ENCODE measurements around the gene CNTNAP2. TPM values are rescaled to one million over a fixed set of nuclear protein-coding genes. Genes with fewer than 3 reads are reported as not detected.

The CNTNAP2 gene
- total RNA-seq = 1 to 10 TPM; 3.5 to 4.0 TPM
- long read RNA-seq, full-length matches to known transcripts = 1 of 2 reads
- long read RNA-seq, partial matches to known transcripts = 0 of 2 reads
- long read RNA-seq, other reads (novel, unspliced or antisense) = 1 of 2 reads

DNA sequence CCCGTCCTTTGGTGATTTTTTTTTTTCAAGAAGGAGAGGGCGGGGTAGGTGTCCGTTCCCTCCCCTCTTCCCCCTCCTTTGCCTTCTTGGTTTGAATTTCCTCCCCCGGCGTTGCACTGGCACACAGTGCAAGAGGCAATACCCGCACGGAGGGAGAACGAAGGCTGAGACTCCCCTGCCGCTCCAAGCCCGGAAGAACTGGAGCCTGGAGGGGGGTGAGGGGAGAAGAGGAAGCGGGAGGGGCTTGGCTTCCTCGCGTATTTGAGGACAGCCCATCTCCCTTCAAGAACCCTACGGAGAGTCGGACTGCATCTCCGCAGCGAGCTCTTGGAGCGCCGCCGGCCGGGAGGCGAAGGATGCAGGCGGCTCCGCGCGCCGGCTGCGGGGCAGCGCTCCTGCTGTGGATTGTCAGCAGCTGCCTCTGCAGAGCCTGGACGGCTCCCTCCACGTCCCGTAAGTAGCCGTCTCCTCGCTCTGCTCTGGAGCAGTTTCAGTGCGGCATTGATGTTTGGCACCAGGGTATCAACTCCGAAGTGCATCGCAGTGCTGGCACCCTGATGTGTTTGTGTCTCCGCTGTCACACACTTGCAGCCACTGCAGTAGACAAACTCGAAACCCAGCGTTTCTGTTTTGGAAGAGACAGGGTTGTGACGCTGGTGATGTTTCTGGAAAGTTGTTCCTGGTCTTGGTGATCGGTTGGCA is at the start of gene CNTNAP2:
Gene CNTNAP2, plus strand, starts transcription at position 281 of the 702 bp plus-strand sequence. Its CDS starts 76 bp downstream, at position 357.
- ATAC-seq = no peak
- intact Hi-C loops (cut with DNase I, micrococcal nuclease) = no loop called here
- no peak for DNase-seq

- intact Hi-C loops (cut with DNase I, micrococcal nuclease) = no loop called here
- ATAC-seq (no peak), DNase-seq (no peak)
Measured at GRCh38 chr7:146067880-146068279, 48.7 kb upstream of the CNTNAP2 start.

DNA sequence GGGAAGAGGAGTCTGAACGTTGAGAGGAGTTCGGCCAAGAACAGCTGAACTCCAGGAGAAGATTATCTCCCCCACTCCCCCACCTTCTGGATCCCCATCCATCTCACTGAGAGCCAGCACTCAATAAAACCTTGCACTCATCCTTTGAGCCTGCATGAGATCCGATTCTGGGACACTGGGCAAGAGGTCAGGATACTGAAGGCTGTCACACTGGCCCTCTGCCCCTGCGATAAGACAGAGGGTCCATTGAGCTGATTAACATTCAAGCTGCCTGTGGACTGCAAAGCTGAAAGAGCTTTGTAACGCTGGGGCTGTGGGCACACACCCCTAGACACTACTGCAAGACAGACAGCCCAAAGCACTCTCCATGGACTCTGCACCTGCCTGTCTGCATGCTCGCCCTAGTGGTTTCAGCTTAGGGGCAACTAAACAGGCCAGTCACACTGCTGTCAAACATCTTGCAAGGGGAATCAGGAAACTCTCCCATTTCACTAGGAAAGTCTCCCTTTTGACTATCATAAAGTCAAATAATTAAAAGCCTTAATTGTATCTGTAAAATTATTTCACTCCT is 42.3 kb upstream of the CNTNAP2 start:
- ATAC-seq = no peak
- intact Hi-C loops (cut with DNase I, micrococcal nuclease) = no loop called here
- DNase-seq = no peak

- intact Hi-C loops (cut with DNase I, micrococcal nuclease) = no loop called here
- ATAC-seq = no peak
- no peak for DNase-seq
Measured at GRCh38 chr7:146076344-146076743, 40.3 kb upstream of the CNTNAP2 start.

DNA sequence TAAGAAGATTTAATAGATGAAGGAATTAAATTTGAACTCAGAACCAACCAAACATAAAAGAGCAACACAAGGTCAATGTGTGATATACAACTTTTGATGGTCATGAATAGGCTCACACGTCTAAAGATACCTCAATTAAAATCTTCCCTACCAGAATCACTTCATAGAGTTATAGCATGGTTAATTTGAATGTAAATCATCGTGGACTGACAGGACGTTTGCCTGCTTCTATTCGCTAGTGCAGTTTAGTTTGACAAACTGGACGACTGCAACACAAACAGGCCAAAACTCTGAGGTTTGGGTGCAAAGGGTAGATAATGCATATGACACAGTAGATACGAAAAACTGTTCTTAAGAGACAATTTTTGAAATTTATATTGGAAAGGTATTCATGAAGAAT is 32.5 kb upstream of the CNTNAP2 start:
- DNase-seq (no peak), ATAC-seq (no peak)
- intact Hi-C loops (cut with DNase I, micrococcal nuclease) = no loop called here

GRCh38 chr7:146090023-146090645 is 26.5 kb upstream of the CNTNAP2 start:
- intact Hi-C loops (cut with DNase I, micrococcal nuclease) = no loop called here
- ATAC-seq = peak; percentile 37
- no peak for DNase-seq

- no peak for ATAC-seq
- no peak for DNase-seq
- intact Hi-C loops (cut with DNase I, micrococcal nuclease) = no loop called here
Measured at GRCh38 chr7:146094356-146094755, 22.2 kb upstream of the CNTNAP2 start.

DNA sequence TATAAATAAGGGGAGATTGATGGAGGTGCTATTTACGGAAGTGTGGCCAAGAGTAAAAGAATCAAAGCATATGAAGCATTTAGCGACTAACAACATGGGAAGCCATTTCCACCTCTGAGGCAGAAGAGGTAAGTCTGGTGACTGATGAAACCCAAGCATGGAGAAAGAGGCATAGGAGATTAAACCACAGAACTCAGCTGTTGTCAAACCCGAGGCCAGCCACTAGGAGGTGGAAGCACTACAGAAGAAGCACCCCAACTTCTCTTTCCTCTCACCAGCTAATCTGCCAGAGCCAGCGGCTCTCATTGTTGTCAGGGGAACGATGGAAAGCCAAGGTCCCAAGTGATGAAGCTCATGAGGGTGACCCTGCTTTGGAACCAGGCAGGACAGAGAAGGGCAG is 19.6 kb upstream of the CNTNAP2 start:
- DNase-seq = no peak
- ATAC-seq = no peak
- intact Hi-C loops (cut with DNase I, micrococcal nuclease) = no loop called here

- DNase-seq = no peak
- ATAC-seq = no peak
- intact Hi-C loops (cut with DNase I, micrococcal nuclease) = no loop called here
Measured at GRCh38 chr7:146106319-146106718, 10.3 kb upstream of the CNTNAP2 start.

DNA sequence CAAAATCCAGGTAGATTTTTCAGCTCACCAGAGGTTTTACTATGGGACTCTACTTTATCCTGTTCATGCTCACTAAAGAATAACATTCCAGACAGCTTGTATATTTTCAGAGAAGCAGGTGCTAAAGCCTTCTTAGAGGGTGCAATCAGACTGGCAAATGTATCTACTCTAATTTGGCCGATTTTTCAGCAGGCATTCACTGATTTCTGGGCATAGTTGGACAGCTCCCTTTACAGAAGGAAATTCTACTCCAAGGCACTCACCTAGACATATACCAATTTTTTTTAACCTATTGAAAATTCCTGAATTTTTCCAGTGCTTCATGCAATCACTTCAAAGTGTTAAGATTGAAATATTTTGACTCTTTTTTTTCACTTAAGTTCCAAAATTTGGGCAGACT is 3.8 kb upstream of the CNTNAP2 start:
- no peak for DNase-seq
- intact Hi-C loops (cut with DNase I, micrococcal nuclease) = no loop called here
- no peak for ATAC-seq

GRCh38 chr7:146115548-146115850 is 1.1 kb upstream of the CNTNAP2 start:
- ATAC-seq (no peak), DNase-seq (no peak)
- intact Hi-C loops (cut with DNase I, micrococcal nuclease) = no loop called here

DNA sequence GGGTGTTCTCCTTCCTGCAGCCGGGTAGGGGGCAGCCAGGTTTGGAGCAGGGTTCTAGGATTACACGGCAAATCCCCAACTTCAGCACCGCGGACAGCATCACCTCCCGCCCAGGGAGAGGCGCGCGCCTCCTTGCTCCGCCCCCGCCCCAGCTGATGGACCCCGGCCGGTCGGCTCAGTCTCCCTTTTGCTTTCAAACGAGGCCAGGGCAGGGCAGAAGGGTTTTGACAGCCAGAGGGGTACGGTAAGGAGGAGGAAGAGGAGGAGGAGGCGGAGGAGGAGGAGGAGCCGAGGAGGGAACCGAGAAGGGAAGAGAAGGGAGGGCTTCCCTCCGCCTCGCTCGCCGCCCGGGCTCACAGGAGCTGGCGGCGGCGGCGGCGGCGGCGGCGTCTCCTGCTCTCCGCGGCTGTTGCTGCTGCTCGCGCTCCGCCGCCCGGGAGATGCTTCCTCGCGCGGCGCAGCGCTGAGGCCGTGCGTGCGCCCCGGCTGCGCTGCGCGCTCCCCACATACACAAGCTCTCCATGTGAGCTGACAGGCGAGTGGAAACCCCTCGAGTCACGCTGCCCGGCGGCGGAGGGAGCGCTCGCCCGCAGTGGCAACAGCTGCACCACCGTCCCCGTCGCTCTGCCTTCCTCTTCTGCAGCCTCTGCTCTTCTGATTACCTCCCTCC is 615 bp upstream of the CNTNAP2 start:
- ATAC-seq (peak; percentile 41), DNase-seq (peak; percentile 25 to 31)
- intact Hi-C loops (cut with DNase I, micrococcal nuclease) = no loop called here

- no peak for DNase-seq
- intact Hi-C loops (cut with DNase I, micrococcal nuclease) = no loop called here
- no peak for ATAC-seq
Measured at GRCh38 chr7:146117576-146117975, 975 bp downstream of the CNTNAP2 start.

DNA sequence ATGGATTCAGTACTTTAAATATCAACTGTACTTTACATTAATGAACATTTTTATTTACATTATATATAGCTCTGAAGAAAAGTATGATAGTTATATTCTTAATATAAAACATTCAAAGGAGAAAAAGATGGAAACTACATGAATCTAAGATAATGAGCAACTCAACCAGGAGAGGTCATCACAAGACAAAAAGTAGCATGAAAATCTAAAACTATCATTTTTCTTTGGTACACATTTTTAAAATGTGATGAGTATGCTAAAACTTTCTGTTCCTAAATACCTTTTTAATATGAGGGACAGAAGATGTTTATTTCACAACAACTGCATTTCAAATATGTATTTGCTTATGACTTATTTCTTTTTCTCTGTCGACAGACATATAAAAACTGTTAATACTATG is 2.4 kb downstream of the CNTNAP2 start:
- intact Hi-C loops (cut with DNase I, micrococcal nuclease) = no loop called here
- DNase-seq (no peak), ATAC-seq (no peak)

DNA sequence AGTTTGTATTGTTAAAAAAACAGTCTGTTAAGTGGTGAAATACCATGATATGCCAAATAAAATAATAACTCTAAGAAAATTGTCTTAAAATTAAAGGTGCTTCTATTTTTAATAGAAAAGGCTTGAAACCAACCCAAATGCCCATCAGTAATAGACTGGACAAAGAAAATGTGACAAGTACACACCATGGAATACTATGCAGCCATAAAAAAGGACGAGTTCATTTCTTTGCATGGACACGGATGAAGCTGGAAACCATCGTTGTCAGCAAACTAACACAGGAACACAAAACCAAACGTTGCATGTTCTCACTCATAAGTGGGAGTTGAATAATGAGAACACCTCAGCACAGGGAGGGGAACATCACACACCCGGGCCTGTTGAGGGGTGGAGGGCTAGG is 7.1 kb downstream of the CNTNAP2 start:
- ATAC-seq (no peak), DNase-seq (no peak)
- intact Hi-C loops (cut with DNase I, micrococcal nuclease) = no loop called here

- DNase-seq = no peak
- intact Hi-C loops (cut with DNase I, micrococcal nuclease) = no loop called here
- ATAC-seq = no peak
Measured at GRCh38 chr7:146126767-146127509, 10.3 kb downstream of the CNTNAP2 start.

- no peak for ATAC-seq
- no peak for DNase-seq
- intact Hi-C loops (cut with DNase I, micrococcal nuclease) = no loop called here
Measured at GRCh38 chr7:146129296-146129695, 12.7 kb downstream of the CNTNAP2 start.

GRCh38 chr7:146129997-146130396 is 13.4 kb downstream of the CNTNAP2 start:
- ATAC-seq (no peak), DNase-seq (no peak)
- intact Hi-C loops (cut with DNase I, micrococcal nuclease) = no loop called here

GRCh38 chr7:146131701-146132100 is 15.1 kb downstream of the CNTNAP2 start:
- intact Hi-C loops (cut with DNase I, micrococcal nuclease) = no loop called here
- DNase-seq (no peak), ATAC-seq (no peak)

All from left colon (tissue), 2 donors.